CD4-positive, alpha-beta T cell (primary cell): ENCODE results near the gene TRHDE. TPM values are rescaled to one million over a fixed set of nuclear protein-coding genes. Genes with fewer than 3 reads are reported as not detected.

Source experiments
- ATAC-seq: fragments of 200-7000 bp; cut with Tn5 transposase; one replicate; pipeline ENCODE4 v1.10.0; 2022; ENCODE audit warnings: mild to moderate bottlenecking; ENCODE audit not compliant: poor library complexity
- CTCF ChIA-PET: fragments of 350-600 bp; sonication (Branson Sonifier 250); formaldehyde crosslinking; loops from one replicate; lab custom pipeline; 2021; ENCODE audit warnings: antibody characterized with exemption, inconsistent platforms; lab: Charles Lee
- POLR2A ChIA-PET: fragments of 350-600 bp; sonication (Branson Sonifier 250); formaldehyde crosslinking; loops from one replicate; lab custom pipeline; 2021; ENCODE audit warnings: antibody characterized with exemption, inconsistent platforms; lab: Charles Lee
- DNase-seq, 14 experiments: peaks; one replicate each; pipeline ENCODE4 v3.0.0-alpha.2; 2013 to 2020; ENCODE audit warnings: mixed read lengths in 2 of 14
- H3K27ac ChIP-seq, 2 donors: one replicate each; pipeline versions ENCODE4 v1.5.1 to v1.7.0; 2013; ENCODE audit warnings: low read length in 2 of 2, low read depth in 1 of 2, mild to moderate bottlenecking in 1 of 2
- H3K27me3 ChIP-seq, 2 experiments: 1 replicate in 1 of 2; 2 replicates in 1 of 2; pipeline versions ENCODE4 v1.6.1 to v1.7.0; 2013; ENCODE audit warnings: low read length in 2 of 2, control low read depth in 1 of 2, mild to moderate bottlenecking in 1 of 2, moderate library complexity in 1 of 2; ENCODE audit not compliant: insufficient read depth in 2 of 2, control insufficient read depth in 1 of 2
- H3K36me3 ChIP-seq: one replicate; pipeline ENCODE4 v1.6.1; 2013; ENCODE audit warnings: low read length, control low read depth; ENCODE audit not compliant: insufficient read depth
- H3K4me1 ChIP-seq: one replicate; pipeline ENCODE4 v1.6.1; 2013; ENCODE audit warnings: low read length, control low read depth; ENCODE audit not compliant: insufficient read depth
- H3K4me3 ChIP-seq: one replicate; pipeline ENCODE4 v1.5.1; 2013; ENCODE audit warnings: mild to moderate bottlenecking, low read length, moderate library complexity
- H3K9me3 ChIP-seq, 2 experiments: 1 replicate in 1 of 2; 2 replicates in 1 of 2; pipeline versions ENCODE4 v1.6.1 to v1.7.0; 2013; ENCODE audit warnings: low read length in 2 of 2, mild to moderate bottlenecking in 2 of 2, control low read depth in 1 of 2, moderate library complexity in 1 of 2; ENCODE audit not compliant: control insufficient read depth in 1 of 2, insufficient read depth in 1 of 2
- H3K27ac Mint-ChIP-seq: one replicate; pipeline ENCODE4 v1.8.0; 2020; ENCODE audit warnings: mixed read lengths
- H3K27me3 Mint-ChIP-seq: one replicate; pipeline ENCODE4 v1.8.0; 2021; ENCODE audit warnings: mixed read lengths
- H3K36me3 Mint-ChIP-seq: one replicate; pipeline ENCODE4 v1.8.0; 2021; ENCODE audit warnings: low read depth, mixed read lengths
- H3K4me1 Mint-ChIP-seq: one replicate; pipeline ENCODE4 v1.8.0; 2021; ENCODE audit warnings: low read depth, mixed read lengths
- H3K4me3 Mint-ChIP-seq: one replicate; pipeline ENCODE4 v1.8.0; 2020; ENCODE audit warnings: mild to moderate bottlenecking, mixed read lengths
- H3K9me3 Mint-ChIP-seq: one replicate; pipeline ENCODE4 v1.8.0; 2020; ENCODE audit warnings: mixed read lengths
- CTCF ChIP-seq: fragments of 200-600 bp; IDR thresholded peaks from one replicate; pipeline ENCODE4 v1.8.0; 2022; ENCODE audit warnings: antibody characterized with exemption, mild to moderate bottlenecking
- intact Hi-C, 2 experiments: fragments of 100-400 bp; cut with DNase I in 1 of 2; cut with micrococcal nuclease in 1 of 2; formaldehyde crosslinking; loops; one replicate each; pipeline versions ENCODE4 v1.15.1 to v1.9.0; 2023 to 2025; cut with DNase I, micrococcal nuclease
- total RNA-seq, 174 experiments: library from RNA in 2 of 174; stranded (reverse) in 2 of 174; gene quantifications; one replicate each; pipeline ENCODE4 v1.2.3 and lab custom pipeline; 2021 to 2026

TRHDE gene
- total RNA-seq, 2 experiments from 2014 or later: not detected

DNA sequence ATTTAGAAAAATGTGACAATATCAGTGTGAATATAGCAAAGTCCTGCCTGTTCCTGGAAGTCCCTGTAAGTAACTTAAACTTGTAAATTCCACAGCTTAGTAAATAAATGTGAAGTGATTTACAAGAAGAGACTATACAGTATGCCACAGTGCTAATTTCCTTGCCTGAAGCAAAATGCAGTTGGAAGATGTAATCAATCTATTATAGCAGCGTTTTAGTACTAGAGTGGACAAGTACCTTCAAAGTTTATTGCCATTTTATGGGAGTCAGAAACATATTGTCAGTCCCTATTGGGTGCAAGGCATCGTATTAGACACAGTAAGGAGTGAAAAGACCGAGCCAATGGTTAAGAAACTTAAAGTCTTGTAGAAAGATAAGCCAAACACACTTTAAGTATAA, 94.1 kb downstream of the TRHDE start:
- Histone ChIP-seq H3K4me3 (no peak overlapping the region), H3K27me3 (no peaks in the 10 kb centered on the region), H3K27ac (no peak overlapping the region), H3K4me1 (no peaks in the 10 kb centered on the region), H3K36me3 (no peaks in the 10 kb centered on the region), H3K9me3 (peaks cover 0 to 3% of the 10 kb centered on the region in 2 experiments)
- Mint-ChIP-seq H3K4me3 (no peak overlapping the region), H3K4me1 (no peaks in the 10 kb centered on the region), H3K27me3 (no peaks in the 10 kb centered on the region), H3K9me3 (no peaks in the 10 kb centered on the region), H3K36me3 (no peaks in the 10 kb centered on the region), H3K27ac (no peak overlapping the region)
- CTCF ChIA-PET: no interaction called here
- POLR2A ChIA-PET: no interaction called here
- DNase-seq: no peak
- intact Hi-C loops: no loop called here
- no peak for ATAC-seq
- no peak for TF ChIP-seq CTCF

DNA sequence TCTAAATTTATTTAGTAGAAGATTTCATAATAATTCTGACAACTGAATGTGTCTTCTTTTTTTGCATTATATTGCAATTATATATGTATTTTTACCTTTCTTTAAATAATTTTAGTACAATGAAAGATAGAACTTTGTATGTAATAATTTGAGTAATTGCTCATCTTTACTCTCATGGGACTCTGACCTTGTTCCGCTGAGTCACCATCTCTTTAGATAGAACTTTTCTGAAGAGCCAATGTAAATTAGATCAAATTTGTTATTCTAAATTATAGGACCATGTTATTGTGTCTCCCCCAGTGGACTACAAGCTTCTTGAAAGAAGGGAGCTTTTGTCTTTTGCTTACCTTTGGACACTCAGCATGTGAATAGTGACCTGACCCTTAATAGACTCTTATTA, 96.1 kb downstream of the TRHDE start:
- no peak overlapping the region for H3K27ac ChIP-seq
- no peaks in the 10 kb centered on the region for H3K36me3 Mint-ChIP-seq
- no peak overlapping the region for H3K27ac Mint-ChIP-seq
- H3K27me3 ChIP-seq: no peaks in the 10 kb centered on the region
- peaks cover 0 to 3% of the 10 kb centered on the region in 2 experiments for H3K9me3 ChIP-seq
- H3K4me3 Mint-ChIP-seq: no peak overlapping the region
- POLR2A ChIA-PET: no interaction called here
- no peak overlapping the region for H3K4me3 ChIP-seq
- H3K36me3 ChIP-seq: no peaks in the 10 kb centered on the region
- H3K4me1 ChIP-seq: no peaks in the 10 kb centered on the region
- no peak for TF ChIP-seq CTCF
- CTCF ChIA-PET: no interaction called here
- DNase-seq: no peak
- intact Hi-C loops: no loop called here
- H3K27me3 Mint-ChIP-seq: no peaks in the 10 kb centered on the region
- ATAC-seq: no peak
- no peaks in the 10 kb centered on the region for H3K4me1 Mint-ChIP-seq
- H3K9me3 Mint-ChIP-seq: no peaks in the 10 kb centered on the region

DNA sequence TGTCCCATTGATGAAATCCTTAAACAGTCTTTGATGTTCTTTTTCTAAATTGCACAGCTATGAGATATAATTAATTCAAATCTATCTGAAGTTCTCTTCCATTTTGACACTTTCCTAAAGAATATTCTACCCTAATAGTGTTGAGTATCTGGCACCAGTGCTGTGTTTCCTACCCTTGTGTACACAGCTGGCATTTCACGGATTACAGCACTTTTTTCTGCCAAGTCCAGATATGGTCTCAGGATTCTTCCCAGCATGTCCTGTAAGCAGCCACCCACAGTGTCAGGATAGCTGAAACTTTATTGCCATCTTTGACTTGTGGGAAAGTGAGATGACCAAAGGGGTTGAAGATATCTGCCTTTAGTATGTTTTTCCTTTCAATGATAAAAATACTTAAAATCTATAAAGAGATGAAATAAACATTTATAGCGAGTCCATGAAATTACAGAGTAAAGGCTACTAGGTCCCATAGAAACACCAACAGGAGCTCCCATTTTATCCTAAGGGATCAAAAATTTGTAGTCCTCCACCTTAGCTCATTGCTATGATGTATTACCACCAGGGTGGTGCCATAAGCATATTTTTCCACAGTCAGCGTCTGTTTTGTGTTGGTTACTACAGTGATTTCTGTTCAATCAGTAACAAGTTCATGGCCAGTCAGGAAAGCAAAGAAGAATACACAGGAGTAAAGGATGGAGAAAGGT, 96.7 kb downstream of the TRHDE start:
- H3K4me3 Mint-ChIP-seq: no peak overlapping the region
- no peaks in the 10 kb centered on the region for H3K36me3 ChIP-seq
- no peaks in the 10 kb centered on the region for H3K27me3 ChIP-seq
- no peaks in the 10 kb centered on the region for H3K36me3 Mint-ChIP-seq
- no peaks in the 10 kb centered on the region for H3K4me1 ChIP-seq
- H3K27ac ChIP-seq: no peak overlapping the region
- H3K27ac Mint-ChIP-seq: no peak overlapping the region
- intact Hi-C loops: no loop called here
- no peak for DNase-seq
- H3K4me3 ChIP-seq: no peak overlapping the region
- H3K9me3 ChIP-seq: peaks cover 0 to 3% of the 10 kb centered on the region in 2 experiments
- ATAC-seq: no peak
- no peaks in the 10 kb centered on the region for H3K9me3 Mint-ChIP-seq
- ChIA-PET CTCF (no interaction called here), POLR2A (no interaction called here)
- TF ChIP-seq CTCF: no peak
- H3K27me3 Mint-ChIP-seq: no peaks in the 10 kb centered on the region
- no peaks in the 10 kb centered on the region for H3K4me1 Mint-ChIP-seq
